Muscle of arm (tissue), 12 donors: ENCODE measurements around the gene MLLT1. TPM values are rescaled to one million over a fixed set of nuclear protein-coding genes. Genes with fewer than 3 reads are reported as not detected.

Source experiments
- DNase-seq: peaks from one replicate; pipeline ENCODE4 v3.0.0-alpha.2; 2013
- polyA plus RNA-seq, 12 donors: library from polyadenylated mRNA; unstranded; fragments of 120-200 nt; gene quantifications; one replicate each; pipeline ENCODE4 v1.2.1, GENCODE V29; 2013; ENCODE audit not compliant: insufficient read length in 12 of 12

Gene MLLT1
- polyA plus RNA-seq, 12 donors, result 29.1 to 63.6 (median 38.2) TPM; not detected in 1

DNA sequence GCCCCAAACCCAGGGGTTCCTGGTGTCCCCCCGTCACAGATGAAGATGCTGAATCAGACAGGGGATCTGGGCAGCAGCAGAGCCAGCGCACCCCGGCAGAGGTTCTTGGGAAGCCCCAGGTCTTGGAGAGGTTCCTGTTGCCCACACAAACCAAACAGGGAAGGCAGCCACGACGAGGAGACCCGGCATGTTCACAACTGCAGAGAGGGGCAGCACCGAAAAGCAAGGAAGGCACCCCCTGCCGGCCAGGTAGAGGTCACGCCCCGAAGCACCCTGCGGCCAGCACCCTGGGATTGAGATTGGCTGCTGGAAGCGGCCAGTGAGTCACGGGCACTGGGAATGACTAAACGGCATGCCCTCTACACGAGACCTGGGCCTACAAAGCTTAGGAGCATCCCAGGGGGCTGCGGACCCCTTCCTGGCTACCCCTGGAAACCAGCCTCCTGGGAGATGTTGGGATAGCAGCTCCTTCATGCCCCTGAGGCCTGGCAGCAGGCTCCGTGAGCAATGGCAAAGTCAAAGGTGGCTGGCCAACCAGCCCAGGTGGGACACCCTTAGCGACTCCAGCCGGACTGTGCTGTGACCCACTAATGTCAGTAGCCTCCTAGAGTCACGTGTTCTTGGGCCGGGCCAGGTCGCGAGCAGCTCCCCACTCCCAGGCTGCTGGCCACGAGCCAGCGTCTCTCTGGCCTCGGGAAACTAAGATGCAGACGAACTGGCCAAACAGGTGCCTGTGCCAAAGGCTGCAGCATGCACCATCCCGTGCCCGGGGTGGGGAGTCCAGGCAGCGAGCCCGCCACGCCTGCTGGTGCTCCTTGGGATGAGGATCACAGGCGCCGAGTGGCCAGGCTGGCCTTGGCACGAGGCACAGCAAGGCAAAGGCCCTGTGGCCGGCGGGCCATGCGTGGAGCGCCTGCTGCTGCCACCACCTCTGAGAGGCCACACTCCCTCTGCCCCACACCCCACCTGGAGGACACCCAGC is 43.2 kb downstream of the MLLT1 start:
- no peak for DNase-seq

DNA sequence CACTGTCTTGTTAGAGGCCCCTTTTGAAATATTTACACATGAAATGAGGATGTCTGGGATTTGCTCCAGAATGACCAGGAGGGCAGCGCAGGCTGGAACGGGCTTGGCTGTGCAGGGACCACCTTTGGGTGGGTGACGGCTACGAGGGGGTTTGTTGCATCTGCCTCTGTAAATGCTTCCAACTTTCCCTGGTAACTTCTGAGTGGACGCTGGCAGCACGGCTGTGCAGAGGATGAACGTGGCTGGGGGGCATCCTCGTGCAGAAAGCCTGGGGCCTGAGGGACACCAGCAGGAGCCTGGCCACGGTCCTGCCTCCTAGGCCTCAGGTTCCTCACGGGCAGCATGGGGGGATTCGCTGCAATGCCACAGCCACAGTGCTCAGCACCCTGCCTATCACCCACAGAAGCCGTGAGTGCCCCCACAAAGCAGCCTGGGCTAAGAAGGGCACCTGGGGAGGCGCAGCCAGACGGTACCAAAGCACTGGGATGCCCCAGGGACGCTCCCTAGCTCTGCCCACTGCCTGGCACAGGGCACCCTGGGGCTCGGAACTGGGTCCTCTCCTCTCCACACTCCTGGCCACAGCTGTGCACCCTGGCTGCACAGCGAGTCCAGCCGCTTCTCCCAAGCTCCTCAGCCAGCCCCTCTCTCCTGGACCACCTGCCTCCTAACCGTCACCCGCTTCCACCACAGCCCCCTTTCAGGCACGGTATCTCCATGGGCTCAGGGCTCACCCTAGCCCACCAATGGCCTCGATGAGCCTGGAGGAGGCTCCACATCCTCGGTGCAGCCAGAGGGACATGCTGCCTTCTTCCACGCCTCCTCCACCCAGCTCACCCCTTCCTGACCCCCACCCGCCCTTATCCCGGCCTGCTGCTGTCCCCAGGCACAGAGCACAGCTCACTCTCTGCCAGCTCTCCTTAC is 44.5 kb downstream of the MLLT1 start:
- no peak for DNase-seq

DNA sequence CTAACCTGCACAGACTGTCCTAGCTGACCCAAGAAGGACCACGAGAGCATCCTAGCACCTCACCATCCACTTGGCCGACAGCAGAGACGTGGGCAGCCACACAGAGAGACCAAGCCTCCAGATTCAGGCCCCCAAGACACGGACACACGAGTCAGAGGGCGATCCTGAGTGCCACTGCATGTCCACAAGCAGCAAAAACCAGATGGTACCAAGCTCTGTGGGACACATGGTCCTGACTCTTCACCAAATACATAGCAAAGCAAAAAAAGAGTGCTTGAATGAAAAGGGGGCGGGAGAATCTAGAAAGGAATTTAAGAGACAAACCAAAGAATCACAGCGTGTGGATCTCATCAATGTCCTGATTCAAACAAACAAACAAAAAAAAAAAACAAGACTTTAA is 45.2 kb downstream of the MLLT1 start:
- DNase-seq, result no peak

DNA sequence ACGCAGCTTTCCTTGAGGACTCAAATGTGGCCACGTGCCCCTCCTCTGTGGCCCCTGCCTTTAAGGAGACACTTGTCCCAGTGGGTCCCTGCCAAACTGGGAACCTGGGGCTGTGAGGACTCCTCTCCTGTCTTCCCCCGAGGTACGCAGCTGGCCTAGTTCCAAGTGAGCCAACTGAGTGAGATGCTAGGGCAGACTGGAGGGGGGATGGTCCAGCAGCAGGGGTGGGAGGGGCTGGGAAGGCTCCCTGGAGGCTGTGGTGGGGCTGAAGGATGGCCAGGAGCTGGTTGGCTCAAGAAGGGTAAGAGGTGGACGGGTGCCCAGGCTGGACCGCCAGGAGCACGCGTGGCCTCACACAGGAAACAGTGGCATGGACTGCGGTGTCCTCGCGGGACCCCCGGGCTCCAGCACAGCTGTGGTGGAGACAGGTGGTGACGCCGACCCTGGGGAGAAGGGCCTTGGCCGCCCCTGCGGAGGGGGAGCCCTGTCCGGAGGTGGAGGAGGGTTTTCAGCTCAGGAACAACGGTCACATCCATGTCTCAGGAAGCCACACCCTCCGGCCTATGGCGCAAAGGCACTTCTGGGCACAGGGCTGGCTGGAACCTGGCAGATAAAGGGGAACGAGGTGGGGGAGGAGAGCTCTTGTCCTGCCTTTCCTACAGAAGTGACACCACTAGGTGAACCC is 45.8 kb downstream of the MLLT1 start:
- DNase-seq, result no peak

DNA sequence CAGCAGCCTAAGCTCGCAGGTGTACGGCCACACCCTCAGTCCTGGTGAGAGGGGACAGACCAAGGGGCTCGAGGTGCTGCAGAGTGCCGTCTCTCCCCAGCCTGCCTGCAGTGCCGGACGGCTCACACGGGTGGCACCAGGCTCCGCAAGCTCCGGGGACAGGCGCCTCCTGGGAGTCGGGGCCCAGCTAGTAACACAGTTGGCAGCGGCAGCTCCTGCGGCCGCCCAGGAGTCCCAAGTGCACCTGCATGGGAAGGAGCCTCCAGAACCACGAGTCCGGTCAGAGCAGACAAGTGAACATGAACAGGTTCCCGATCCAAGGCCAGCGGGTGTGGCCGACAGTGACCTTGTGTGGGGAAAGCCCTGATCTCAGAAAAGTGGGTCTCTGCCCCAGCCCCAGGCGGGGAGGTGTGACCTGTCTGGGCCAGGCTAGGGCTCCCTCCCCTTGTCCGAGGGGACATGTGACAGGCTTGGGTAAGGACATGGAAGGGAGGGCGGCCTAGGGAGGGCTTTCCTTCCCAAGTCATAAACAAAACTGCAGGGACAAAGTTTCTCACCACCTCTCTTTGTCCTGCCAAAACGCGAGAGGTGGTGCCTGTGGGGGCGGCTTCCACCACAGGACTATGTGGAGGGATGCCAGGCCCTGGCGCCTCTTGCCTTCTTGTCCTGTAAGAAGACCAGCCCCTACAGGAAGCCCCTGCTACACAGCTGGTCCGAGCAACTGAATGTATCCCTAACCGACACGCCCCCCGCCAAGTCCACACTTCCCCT is 46.5 kb downstream of the MLLT1 start:
- DNase-seq, result no peak

DNA sequence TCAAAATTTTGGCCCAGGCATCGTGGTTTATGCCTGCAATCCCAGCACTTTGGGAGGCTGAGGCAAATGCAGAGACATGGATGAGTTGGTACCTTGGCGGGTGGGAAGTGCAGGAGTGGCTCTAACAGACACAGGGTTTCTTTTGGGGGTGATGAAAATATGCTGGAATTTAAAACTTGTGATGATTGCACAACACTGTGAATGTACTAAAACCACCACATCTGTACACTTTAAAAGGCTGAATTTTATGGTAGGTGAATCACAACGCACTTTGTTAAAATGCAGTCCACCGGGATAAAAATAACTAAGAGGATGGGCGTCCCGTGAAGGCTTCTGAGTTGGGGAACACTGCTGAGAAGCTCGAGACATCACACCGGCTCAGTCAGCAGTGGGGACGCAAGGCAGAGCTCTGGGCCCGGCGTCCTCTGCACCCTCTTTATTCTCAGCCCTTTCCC is 47.1 kb downstream of the MLLT1 start:
- DNase-seq, result no peak

DNA sequence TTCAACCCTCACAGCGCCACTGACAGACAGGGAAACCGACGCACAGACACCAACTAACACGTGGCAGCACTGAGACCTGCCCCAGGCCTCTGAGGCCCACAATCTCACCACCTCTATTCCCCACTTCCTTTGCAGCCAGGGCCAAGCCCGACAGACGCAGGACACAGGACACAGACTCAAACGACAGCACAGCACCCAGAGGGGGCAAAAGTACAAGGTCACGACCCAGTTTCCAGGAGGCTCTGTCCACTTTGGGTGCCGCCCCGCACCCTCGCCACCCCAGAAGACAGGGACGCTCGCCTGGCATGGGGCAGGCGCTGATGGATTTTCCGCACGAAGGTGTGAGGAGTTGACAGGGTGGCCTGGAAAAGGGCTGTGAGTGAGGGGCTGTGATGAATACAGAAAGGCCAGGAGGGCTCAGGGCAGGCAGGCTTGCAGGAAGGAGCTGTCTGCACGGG is 48.8 kb downstream of the MLLT1 start:
- DNase-seq, result no peak

DNA sequence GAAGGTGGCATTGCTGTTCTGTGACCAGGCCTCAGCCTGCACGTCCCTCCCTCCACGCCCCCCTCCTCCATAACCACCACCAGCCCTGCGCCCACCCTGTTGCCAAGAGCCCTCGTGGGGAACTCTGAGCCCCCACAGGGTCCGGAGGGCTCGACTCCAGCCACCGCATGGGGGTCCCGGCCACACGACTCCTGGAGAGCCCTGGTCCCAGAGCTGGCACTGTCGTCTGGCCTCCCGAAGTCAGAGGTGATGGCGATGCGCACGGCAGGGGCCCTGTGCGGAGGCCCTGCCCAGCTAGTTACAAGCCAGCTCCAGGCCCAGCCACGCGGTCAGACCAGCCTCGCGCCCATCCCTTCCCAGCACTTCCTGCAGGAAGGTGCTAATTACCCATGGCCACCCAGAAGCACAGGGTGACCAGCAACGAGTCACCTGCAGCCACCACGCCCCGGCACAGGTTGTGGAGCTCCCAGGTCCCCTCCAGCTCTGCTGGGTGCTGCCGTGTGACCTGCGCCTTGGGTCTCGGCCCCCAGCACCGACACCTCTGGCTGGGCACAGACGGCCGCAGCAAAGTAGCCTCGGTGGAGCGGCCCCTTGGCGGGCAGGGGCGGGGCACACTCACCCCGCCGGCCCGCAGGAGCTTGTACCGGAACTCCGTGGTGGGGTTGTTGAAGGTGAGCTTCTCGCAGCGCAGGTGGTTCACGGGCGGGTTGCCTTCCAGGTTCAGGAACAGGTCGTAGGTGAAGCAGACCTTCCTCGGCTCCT is 49.6 kb downstream of the MLLT1 start:
- no peak for DNase-seq

DNA sequence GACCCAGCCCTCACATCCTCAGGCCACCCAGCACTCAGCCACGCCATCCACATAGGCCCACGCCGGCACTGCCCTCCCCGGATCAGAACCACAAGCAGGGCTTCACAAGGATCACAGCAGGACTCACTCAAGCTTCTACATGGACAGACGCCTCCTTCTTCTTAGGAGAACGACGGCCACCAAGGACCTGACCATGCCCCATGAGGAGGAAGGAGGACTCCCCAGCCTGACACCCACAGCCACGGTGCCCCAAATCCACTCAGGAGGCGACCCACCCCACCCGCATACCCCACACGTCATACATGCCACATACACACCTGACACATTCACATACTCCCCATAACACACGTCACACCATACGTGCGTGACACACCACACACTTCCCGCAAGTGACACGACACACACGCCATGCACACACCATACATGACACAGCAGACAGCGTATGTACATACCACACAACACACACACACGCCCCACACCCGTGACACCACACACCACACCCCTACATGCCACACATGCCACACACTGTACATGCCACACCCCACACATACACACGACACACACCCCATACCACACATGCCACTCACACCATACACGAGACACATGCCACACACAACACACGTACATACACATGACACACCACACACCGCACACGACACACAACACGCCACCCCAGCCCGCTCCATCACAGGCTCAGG is 50.4 kb downstream of the MLLT1 start:
- DNase-seq, result no peak

DNA sequence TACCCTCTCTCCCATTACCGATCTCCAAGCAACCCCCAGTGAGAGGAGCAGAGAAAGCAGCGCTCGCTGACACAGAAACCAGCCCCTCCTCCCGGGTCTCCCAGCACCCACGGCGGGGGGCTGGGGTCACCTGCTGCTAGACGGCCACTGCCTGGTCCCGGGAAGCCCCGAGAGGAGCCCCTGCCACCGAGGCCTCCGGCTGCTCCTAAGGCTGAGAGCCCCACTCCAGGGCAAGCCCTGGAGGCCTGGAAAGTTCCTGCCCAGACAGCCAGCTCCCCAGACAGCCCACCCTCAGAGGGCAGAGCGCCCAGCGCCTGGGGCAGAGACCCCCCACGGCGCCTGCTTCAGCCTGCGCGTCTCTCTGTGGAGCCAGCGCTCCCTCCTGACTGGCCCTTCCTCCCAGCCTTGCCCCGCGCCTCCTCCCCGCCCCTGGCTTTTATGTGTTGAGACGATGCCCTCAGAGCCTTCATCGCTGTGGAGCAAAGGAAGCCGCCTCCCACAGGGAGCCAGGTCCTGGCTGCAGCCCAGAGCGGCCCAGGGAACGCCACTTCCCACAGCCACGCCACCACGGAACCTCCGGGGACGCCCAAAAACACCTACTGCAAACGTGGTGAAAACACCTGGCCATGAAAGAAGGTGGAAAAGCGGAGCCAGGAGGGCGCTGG is 51.1 kb downstream of the MLLT1 start:
- no peak for DNase-seq

DNA sequence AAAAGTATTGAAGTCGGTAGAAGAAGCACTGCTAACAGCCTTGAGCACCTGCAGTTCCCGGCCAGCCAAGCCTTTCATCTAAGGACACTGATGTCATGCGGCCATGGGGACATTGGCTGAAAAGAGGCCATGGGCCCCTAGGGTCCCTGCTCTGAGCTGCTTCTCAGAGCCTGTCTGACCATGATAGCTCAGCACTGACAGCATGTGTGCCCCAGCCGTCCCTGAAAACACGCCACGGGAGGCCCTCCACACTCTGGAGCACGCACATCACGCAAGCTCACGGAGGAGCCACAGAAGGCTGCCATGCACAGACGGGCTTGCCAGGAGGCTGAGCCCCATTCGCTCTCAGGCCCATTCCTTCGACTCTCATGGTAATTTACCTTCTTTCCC is 51.8 kb downstream of the MLLT1 start:
- DNase-seq, result no peak

DNA sequence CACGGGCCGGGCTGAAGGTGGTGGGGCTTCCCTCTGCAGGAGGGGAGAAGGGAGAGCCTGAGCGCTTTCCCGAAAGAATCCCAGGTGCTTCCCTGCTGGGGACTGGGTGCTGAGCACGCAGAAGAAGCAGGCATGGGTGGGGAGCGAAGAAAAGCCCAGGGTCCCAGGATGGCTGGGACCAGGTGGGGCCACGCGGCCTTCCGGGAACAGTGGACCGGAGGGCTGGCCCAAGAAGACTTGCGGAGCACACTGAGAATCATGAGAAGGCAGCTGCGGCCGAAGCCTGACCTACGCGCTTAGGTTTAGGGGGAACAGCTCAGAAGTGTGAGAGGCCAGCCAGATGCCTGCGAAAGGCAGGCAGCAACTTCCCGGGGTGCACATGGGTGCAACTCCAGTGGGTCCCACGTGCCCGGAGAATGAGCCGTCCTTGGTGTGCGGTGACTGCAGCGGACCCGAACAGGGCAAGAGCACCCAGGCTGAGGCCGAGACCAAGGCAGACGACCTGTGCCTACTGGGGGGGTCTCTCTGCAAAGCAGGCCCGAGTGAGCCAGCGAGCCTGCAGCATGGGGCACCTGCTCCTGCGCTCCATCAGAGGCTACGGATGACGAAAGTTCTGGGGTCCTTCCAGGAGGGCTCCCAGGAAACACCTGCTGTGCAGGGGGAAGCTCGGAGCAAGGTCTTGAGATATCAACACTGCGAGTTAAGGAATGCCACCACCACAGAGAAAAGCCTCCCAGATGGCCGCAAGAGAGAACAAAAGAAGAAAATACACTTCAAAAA is 52.4 kb downstream of the MLLT1 start:
- DNase-seq, result no peak

DNA sequence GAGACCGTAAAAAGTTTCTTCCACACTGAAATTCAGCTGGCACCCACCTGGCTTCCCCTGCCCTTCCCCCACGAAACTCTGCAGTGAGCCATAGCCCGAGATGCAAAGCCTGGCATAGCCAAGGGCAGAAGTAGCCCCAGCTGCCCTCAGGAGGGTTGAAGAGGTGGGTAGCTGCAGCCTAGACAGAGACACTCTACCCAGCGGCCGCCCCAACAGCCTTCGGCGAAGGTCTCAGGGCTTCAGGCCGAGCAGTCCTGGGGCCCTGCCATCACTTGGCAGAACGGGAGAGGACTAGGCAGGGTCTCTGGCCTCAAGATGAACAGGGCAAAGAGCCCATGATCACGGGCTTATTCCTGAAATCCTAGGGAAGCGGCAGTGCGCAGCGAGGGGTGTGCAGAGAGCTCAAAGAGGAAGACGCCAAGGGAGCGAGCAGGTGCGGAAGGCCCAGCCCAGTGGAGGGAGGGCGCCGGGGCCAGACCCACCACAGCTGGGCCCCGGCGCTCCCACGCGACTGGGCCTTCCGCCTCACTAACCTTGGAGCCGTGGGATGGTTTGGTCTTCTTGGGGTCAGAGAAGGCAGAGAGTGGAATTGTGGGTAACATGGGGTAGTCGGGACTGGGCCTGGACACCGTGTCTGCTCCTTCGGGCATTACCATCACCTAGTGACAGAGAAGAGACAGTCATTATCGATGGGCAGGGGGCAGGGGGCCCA is 53.2 kb downstream of the MLLT1 start:
- DNase-seq, result no peak

DNA sequence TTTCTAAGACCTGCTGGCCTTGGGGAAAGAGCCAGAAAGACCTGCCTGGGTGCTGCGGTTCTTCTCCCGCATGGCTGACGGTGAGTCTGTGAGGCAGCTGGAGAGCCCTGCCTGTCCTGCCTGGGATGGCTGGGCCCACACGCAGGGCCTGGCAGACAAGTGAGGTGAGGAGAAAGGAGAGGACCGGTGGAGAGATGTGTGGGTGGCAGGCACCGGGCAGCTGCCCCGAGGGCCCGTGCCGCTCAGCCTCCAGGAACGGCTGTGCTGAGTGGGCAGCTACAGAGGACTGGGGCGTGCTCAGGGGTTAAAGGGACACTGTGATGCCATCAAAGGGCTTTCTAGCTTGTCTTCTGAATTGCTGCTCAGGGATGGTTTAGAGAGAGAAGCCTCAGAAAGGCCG is 53.8 kb downstream of the MLLT1 start:
- no peak for DNase-seq

DNA sequence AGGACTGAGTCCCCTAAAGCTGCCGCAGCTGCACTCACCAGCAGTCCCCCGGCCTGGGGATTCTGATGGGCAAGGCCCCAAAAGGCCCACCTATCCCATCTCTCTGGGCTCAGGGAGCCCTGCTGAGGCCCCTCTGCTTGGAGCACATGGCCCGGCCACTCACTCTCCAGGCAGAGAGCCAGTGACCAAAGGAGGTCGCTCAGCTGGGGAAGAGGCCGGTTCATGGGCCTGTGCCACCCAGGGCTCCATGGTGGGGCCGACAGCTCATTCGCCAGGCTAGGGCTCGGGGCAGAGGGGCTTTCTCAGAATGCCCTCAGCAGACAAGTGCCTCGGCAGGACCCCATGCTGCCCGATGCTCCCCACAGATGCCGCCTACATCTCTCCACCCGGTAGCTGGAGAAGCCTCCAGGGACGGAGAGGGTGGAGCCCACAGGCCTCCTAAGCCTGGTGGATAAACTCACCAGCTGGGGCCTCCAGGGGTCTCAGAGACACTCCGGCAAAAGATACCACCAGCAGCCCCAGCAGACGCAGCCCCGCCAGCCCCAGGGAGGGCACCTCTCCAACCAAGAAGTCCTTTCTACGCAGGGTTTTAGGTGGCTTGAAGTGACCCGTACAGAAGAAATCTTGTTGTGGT is 54.4 kb downstream of the MLLT1 start:
- DNase-seq, result no peak

DNA sequence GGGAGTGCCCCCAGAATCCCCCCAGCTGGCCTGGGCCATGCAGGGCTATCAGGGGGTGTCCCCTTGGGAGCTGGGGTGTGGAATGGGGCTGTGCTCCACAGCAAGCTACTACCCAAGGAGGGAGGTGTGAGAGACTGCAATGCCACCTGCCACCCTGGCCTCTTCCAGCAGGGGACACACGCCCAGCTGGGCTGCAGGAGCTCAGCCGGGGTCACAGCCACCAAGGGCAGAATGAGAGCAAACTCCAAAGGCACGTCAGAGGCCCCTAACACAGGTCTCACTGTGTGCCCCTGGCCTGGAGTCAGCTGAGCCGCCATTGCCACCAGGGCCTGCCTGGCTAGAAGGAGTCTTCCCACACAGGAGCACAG is 55.5 kb downstream of the MLLT1 start:
- no peak for DNase-seq
